Stimulated activated CD8-positive, alpha-beta memory T cell treated with anti-CD3 and anti-CD28 coated beads, Interleukin-7, amount 100 ng/mL, for 24 hours (primary cell): ENCODE results near the gene ANKUB1.

Source experiments
- DNase-seq: peaks from one replicate; pipeline ENCODE4 v3.0.0-alpha.2; 2020; ENCODE audit warnings: low read depth

Gene ANKUB1

GRCh38 chr3:149763565-149764195, 28.7 kb downstream of the ANKUB1 start:
- no peak for DNase-seq

DNA sequence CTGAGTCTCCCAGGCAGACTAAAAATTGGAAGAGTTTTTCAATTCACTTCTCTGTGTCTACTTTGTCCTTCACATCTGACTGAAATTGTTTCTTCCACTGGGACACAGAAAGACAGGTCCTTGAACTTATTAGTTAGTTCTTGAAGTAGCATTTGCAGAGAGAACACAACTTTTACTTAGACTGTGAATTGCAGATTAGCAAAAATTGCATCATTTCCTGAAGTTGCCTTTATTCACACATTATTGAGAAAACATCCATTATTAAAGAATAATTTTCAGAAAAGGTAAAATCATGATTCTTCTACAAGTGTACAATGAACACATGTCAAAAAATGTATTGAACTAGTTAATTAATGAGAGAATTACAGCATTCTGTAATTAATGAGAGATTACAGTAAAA, 38.6 kb downstream of the ANKUB1 start:
- DNase-seq: no peak

DNA sequence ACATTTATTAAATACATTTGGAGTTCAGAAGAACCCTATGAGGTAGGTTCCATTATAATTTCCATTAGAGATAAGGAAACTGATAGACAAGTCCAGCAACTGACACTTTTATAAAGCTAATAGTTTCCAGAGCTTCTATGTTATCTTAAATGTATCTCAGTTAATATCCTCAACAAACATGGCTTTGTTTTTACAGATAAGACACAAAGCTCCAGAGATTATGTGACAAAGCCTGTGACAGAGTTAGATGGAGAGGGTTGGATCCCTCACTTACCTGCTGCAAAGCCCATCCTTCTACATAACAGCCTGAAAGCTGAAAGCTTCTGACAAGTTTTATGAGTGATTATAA, 39.6 kb downstream of the ANKUB1 start:
- no peak for DNase-seq

DNA sequence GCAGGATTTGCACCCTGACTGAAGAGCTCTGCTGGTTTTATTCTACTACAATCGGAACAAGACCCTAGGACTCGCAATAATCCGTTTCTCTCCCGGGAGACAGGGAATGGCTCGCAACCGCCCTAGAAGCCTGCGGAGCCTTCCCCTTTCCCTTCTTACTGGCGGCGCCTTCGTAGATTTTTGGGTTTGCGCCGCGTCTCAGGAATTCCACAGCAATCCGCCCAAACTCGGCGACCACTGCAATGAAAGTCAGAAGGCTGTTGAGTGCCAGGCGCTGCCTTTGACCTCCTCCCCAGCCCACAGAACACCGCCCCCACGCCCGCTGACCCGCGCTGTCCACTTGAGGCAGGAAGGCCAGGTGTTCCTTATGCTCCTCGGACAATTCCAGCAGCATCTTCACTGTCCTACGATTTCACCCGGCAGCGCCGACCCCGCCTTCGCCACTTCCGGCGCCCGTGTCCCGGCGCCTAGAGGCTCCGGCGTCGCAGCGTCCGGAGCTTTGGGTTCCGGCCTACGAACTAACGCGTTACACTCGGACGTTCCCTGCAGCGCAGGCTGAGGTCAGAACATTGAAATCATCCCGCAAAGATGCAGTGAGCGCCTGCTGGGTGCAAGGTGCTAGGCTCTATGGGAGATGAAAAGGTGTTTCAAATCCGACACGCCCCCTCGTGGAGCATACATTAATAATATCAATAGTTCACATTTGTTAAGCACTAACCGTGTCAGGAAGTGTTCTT, 40.1 kb downstream of the ANKUB1 start, which contains the start of gene COMMD2:
Gene COMMD2 (minus strand): TSS at position 439 of the 737 bp plus-strand sequence. CDS start 45 bp downstream, at position 394.
- peak; percentile 41 for DNase-seq

DNA sequence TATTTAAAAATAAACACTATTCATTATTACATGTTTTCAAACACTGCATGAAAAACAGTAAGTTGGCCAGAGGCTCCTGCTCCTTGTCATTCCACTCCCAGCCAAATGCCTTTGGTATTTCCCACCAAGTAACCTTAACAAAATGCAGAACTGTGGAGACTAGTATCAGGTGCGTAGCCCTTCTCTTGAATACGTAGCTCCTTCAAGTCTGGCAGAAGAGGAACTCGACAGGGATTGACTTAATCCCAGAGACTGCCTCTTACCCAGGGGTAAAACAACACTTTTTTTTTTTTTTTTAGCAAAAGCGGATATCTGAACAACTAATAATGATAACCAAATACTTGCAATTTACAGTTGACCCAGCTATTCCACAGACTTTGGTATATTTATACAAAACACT, 40.8 kb downstream of the ANKUB1 start:
- no peak for DNase-seq

GRCh38 chr3:149744606-149745005, 47.7 kb downstream of the ANKUB1 start:
- no peak for DNase-seq

GRCh38 chr3:149744151-149744550, 48.2 kb downstream of the ANKUB1 start:
- no peak for DNase-seq

DNA sequence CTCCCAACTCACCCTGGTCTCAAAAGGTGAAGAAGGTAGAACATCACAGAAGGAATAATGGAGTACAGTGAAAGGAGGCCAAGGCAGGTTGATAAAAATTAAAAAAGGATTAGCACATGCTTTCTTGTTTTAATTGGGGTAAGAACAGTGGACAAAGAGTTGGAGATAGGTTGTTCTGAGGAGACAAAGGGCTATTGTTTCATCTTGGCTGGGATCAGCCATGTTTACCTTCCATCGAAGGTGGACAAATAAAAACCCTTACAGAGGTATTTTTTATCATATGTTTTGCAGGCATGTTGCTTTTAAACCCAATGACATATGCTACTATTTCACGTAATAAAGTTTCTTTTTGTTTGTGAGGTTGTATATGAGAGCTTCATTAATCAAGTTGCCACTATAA, 53.0 kb downstream of the ANKUB1 start:
- no peak for DNase-seq

DNA sequence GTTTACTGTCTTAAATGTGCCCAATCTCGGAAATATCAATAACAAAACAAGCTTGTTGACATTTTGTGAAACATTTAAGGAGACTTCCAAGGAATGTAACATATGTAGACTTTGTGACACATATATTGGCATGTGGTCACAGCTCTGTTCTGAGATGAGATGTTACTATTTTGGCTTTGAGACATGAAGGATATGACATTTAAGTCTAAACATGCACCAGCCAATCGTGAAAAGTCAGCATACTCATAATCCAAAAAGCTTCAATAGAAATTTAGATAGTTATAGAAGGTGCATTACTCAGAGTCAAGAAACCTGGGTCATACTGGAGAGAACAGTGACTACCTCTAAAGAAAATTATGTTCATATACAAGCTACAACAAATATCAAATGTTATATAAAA, 53.5 kb downstream of the ANKUB1 start:
- DNase-seq: no peak

GRCh38 chr3:149736953-149737205, 55.5 kb downstream of the ANKUB1 start:
- no peak for DNase-seq

DNA sequence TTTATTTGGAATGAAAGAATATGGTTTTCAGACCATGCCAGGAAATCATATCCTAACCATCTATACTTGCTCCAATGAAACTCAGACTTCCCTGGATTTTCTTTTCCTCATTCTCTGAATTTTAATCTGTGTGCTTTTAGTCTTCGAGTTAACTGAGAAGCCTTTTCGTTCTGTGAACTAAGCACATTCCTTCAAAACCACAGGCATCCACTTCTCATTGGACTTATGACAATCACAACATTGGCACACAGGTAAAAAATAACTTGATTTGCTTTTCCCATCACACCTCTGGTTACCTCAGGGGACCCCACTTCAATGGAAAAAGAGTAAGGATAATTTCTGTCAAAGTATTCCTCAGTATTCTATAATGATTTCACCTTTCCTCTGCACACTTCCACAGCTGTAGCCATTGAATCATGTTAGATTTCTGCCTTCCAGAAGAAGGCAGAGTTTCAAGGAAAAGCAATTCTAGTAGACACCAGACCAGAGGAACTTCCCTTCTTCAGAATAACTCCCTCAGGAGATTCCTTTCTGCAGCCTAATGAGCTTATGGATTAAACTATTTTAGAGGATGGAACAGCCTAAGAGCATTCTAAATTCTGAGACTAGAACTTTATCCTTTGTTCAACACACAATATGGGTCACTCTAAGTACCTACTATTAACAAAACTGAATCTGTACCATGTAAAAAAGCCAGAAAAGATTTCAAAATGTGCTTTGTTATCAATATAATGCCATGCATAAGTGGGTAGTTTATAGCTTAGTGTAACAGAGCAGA, 56.0 kb downstream of the ANKUB1 start:
- no peak for DNase-seq

GRCh38 chr3:149732234-149732633, 60.1 kb downstream of the ANKUB1 start:
- no peak for DNase-seq

- no peak for DNase-seq
These were observed 64.7 kb downstream of the ANKUB1 start for GRCh38 chr3:149727656-149728055.

GRCh38 chr3:149726716-149727407, 65.5 kb downstream of the ANKUB1 start:
- DNase-seq: no peak

GRCh38 chr3:149723781-149724180, 68.6 kb downstream of the ANKUB1 start:
- no peak for DNase-seq

- DNase-seq: no peak
These were observed 71.4 kb downstream of the ANKUB1 start for GRCh38 chr3:149720918-149721317.

- no peak for DNase-seq
These were observed 74.8 kb downstream of the ANKUB1 start for GRCh38 chr3:149717391-149718056.

DNA sequence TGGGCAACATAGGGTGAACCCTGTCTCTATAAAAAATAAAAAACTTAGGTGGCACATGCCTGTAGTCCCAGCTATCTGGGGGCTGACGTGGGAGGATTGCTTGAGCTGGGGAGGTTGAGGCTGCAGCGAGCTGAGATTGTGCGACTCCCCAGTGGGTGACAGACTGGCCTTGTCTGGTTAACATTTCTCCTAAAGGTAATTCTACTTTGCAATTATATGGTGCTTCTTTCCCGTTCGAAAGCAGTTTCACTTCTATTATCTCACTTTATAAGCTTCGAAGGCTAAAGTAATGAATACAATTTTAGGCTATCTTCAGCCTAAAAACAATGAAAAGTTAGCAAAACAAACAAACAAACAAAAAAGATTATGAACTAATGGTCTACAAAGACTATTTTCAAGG, 75.4 kb downstream of the ANKUB1 start:
- no peak for DNase-seq

- no peak for DNase-seq
These were observed 77.1 kb downstream of the ANKUB1 start for GRCh38 chr3:149715247-149715646.

GRCh38 chr3:149713730-149714654, 78.4 kb downstream of the ANKUB1 start:
- no peak for DNase-seq
